HEK293 (cell line): ENCODE results near the gene WRNIP1.

Experiments
- CTCF ChIP-seq: fragments of 450-650 bp; formaldehyde crosslinking; IDR thresholded peaks from 2 replicates; pipeline ENCODE4 v1.5.1; 2016; ENCODE audit warnings: missing biosample characterization, missing genetic modification characterization
- PBX3 ChIP-seq: sonication (generic); formaldehyde crosslinking; IDR thresholded peaks from 2 replicates; pipeline ENCODE4 v1.8.1; 2022; ENCODE audit warnings: mild to moderate bottlenecking, moderate library complexity, missing genetic modification reagents
- ZNF112 ChIP-seq: fragments of 450-650 bp; formaldehyde crosslinking; IDR thresholded peaks from 2 replicates; pipeline ENCODE4 v1.5.0; 2017; ENCODE audit warnings: missing biosample characterization, missing genetic modification characterization
- ZNF23 ChIP-seq: fragments of 450-650 bp; formaldehyde crosslinking; IDR thresholded peaks from 2 replicates; pipeline ENCODE4 v1.5.1; 2016; ENCODE audit warnings: missing biosample characterization, missing genetic modification characterization, borderline replicate concordance
- ZNF48 ChIP-seq: fragments of 450-650 bp; formaldehyde crosslinking; IDR thresholded peaks from 2 replicates; pipeline ENCODE4 v1.5.1; 2016; ENCODE audit warnings: missing biosample characterization, missing genetic modification characterization
- ZNF837 ChIP-seq: fragments of 450-650 bp; formaldehyde crosslinking; IDR thresholded peaks from 2 replicates; pipeline ENCODE4 v1.5.1; 2016; ENCODE audit warnings: missing biosample characterization, missing genetic modification characterization
- TF ChIP-seq, protein P1 (sequence below): fragments of 450-650 bp; formaldehyde crosslinking; conservative IDR thresholded peaks from 2 replicates; pipeline ENCODE4 v1.5.1; 2016; ENCODE audit warnings: low read depth, missing biosample characterization, missing genetic modification characterization

GRCh38 chr6:2821554-2821953 lies 56.4 kb downstream of the WRNIP1 start:
- no peak for TF ChIP-seq PBX3 (CRISPR knock-in tag)
- no peak for TF ChIP-seq ZNF112
- no peak for TF ChIP-seq CTCF (tag by site-specific recombination)
- no peak for TF ChIP-seq ZNF48 (tag by site-specific recombination)
- no peak for TF ChIP-seq ZNF837 (tag by site-specific recombination)
- no peak for TF ChIP-seq ZNF23 (tag by site-specific recombination)
- TF ChIP-seq, protein P1, sequence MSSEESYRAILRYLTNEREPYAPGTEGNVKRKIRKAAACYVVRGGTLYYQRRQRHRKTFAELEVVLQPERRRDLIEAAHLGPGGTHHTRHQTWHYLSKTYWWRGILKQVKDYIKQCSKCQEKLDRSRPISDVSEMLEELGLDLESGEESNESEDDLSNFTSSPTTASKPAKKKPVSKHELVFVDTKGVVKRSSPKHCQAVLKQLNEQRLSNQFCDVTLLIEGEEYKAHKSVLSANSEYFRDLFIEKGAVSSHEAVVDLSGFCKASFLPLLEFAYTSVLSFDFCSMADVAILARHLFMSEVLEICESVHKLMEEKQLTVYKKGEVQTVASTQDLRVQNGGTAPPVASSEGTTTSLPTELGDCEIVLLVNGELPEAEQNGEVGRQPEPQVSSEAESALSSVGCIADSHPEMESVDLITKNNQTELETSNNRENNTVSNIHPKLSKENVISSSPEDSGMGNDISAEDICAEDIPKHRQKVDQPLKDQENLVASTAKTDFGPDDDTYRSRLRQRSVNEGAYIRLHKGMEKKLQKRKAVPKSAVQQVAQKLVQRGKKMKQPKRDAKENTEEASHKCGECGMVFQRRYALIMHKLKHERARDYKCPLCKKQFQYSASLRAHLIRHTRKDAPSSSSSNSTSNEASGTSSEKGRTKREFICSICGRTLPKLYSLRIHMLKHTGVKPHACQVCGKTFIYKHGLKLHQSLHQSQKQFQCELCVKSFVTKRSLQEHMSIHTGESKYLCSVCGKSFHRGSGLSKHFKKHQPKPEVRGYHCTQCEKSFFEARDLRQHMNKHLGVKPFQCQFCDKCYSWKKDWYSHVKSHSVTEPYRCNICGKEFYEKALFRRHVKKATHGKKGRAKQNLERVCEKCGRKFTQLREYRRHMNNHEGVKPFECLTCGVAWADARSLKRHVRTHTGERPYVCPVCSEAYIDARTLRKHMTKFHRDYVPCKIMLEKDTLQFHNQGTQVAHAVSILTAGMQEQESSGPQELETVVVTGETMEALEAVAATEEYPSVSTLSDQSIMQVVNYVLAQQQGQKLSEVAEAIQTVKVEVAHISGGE = no peak
